Nephron progenitor cell (in vitro differentiated cells): Measurements from ENCODE around the gene TNKS2.

Source experiments
- DNase-seq: peaks from one replicate; pipeline ENCODE4 v3.0.0; 2021
- H3K27ac Mint-ChIP-seq: 2 replicates; pipeline ENCODE4 v1.8.0; 2021; ENCODE audit warnings: mild to moderate bottlenecking, moderate library complexity, mixed read lengths
- H3K27me3 Mint-ChIP-seq: 2 replicates; pipeline ENCODE4 v1.8.0; 2021; ENCODE audit warnings: mild to moderate bottlenecking, low read depth, mixed read lengths; ENCODE audit not compliant: poor library complexity
- H3K36me3 Mint-ChIP-seq: 2 replicates; pipeline ENCODE4 v1.8.0; 2021; ENCODE audit warnings: low read depth, mixed read lengths
- H3K4me1 Mint-ChIP-seq: 2 replicates; pipeline ENCODE4 v1.8.0; 2021; ENCODE audit warnings: mixed read lengths
- H3K4me3 Mint-ChIP-seq: 2 replicates; pipeline ENCODE4 v1.8.0; 2021; ENCODE audit warnings: mild to moderate bottlenecking, moderate library complexity, mixed read lengths
- H3K9me3 Mint-ChIP-seq: 2 replicates; pipeline ENCODE4 v1.8.0; 2021; ENCODE audit warnings: mild to moderate bottlenecking, moderate library complexity, mixed read lengths
- CTCF ChIP-seq: fragments of 200-600 bp; sonication (generic); IDR thresholded peaks from 2 replicates; pipeline ENCODE4 v1.5.0; 2021; ENCODE audit warnings: antibody characterized with exemption

The TNKS2 gene

DNA sequence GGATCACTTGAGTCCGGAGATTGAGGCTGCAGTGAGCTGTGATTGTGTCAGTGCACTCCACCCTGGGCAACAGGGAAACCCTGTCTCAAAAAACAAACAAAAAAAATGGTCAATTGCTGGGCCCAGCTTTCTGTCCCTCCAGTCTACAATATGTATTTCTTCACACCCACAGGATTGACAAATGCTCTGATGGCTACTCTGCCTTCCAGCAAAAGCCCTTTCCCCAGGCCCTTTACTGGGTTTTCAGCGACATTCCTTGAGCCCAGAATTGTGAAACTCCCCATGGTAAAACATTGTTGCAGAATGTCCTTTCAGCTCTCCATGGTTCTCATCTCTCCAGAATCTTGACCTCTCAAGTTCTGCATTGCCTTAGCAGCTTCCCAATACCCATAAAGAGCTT, 23.7 kb upstream of the TNKS2 start:
- DNase-seq: no peak
- TF ChIP-seq CTCF: no peak
- no peak overlapping the region for H3K27ac Mint-ChIP-seq
- no peaks in the 10 kb centered on the region for H3K36me3 Mint-ChIP-seq
- H3K9me3 Mint-ChIP-seq: no peaks in the 10 kb centered on the region
- no peak overlapping the region for H3K4me3 Mint-ChIP-seq
- no peaks in the 10 kb centered on the region for H3K4me1 Mint-ChIP-seq
- peaks cover 4% of the 10 kb centered on the region for H3K27me3 Mint-ChIP-seq

GRCh38 chr10:91775731-91776130, 22.5 kb upstream of the TNKS2 start:
- Mint-ChIP-seq H3K36me3 (no peaks in the 10 kb centered on the region), H3K27ac (no peak overlapping the region), H3K4me3 (no peak overlapping the region), H3K9me3 (no peaks in the 10 kb centered on the region), H3K4me1 (no peaks in the 10 kb centered on the region), H3K27me3 (peaks cover 4% of the 10 kb centered on the region)
- no peak for DNase-seq
- TF ChIP-seq CTCF: no peak

DNA sequence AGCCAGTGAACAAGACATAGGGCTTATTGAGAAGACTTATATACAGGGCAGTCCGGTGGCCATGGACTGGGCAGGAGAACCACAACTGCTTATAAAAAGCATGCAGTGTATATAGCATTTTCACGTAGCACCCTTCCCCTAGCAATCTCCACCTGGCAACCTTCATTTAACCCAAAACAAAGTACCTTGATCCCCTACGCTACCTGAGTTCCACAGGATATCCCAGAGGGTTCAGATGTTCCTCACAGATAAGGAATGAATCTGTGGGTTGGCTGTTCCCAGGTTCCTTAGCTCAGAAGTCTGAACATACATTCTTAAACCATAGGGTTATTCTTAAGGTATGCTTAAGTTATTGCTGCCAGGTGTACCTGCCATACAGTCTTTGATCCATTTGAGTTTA, 22.0 kb upstream of the TNKS2 start:
- H3K9me3 Mint-ChIP-seq: no peaks in the 10 kb centered on the region
- no peak overlapping the region for H3K4me3 Mint-ChIP-seq
- H3K4me1 Mint-ChIP-seq: no peaks in the 10 kb centered on the region
- peaks cover 5% of the 10 kb centered on the region for H3K27me3 Mint-ChIP-seq
- no peak overlapping the region for H3K27ac Mint-ChIP-seq
- H3K36me3 Mint-ChIP-seq: no peaks in the 10 kb centered on the region
- DNase-seq: no peak
- no peak for TF ChIP-seq CTCF

DNA sequence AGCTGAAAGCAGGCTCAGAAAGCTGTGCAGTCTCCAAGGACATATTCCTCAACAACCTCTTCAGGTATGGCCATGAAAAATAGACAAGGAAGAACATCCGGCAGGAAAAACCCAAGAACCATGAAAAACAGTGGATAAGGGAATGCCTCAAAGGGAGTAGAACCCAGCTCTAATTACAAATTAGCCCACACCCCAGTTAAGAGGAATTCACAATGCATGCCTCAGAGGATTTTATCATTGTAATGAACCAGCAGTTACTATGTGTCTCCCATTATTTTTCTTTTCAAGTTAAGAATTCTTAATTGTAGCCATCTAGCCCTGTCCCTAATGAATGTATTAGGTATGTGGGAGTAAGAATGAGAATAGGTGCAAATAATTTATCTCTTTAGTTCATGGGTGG, 19.7 kb upstream of the TNKS2 start:
- Mint-ChIP-seq H3K9me3 (no peaks in the 10 kb centered on the region), H3K4me3 (no peak overlapping the region), H3K27me3 (peaks cover 4% of the 10 kb centered on the region), H3K4me1 (no peaks in the 10 kb centered on the region), H3K27ac (no peak overlapping the region), H3K36me3 (no peaks in the 10 kb centered on the region)
- no peak for TF ChIP-seq CTCF
- no peak for DNase-seq

DNA sequence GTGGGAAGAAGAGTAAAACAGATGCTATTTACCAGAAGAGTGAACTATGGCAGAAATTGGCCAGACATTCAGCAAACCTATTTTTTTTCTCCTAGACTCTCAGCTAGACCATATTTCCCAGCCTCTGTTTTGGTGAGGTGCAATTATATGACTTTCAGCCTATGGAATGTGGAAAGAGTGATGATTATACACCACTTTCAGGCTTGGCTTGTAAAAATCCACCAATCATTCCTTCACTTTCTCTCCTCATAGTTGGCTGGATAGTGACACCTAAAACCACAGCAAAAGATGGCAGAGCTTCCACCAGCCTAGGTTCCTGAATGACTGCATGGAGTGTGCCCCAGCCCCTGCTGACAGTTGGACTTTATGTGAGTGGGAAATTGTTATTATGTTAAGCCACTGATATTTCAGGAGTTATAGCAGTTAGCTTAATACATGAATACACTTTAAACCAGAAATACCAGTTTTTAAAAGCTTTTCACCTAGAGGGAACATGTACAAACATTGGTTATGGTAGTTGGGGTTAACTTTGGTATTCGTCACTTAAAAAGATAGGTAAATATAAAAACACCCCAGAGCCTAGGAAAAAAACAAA, 19.1 kb upstream of the TNKS2 start:
- TF ChIP-seq CTCF: no peak
- DNase-seq: no peak
- Mint-ChIP-seq H3K4me3 (no peak overlapping the region), H3K9me3 (no peaks in the 10 kb centered on the region), H3K36me3 (no peaks in the 10 kb centered on the region), H3K27me3 (peaks cover 4% of the 10 kb centered on the region), H3K27ac (no peak overlapping the region), H3K4me1 (no peaks in the 10 kb centered on the region)

DNA sequence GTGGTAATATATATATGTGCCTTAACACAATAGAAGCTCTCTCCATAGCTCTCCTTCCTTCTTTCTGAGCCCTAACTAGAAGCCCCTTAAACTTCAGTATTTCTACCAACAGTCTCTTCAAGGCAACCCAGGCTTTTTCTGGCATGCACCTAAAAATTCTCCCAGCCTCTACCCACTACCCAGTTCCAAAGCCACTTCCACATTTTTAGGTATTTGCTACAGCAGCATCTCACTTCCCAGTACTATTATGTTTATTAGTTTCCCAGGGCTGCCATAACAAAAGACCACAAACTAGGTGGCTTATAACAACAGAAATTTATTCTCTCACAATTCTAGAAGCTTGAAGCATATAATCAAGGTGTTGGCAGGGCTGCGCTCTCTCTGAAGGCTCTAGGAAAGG, 15.7 kb upstream of the TNKS2 start:
- H3K27me3 Mint-ChIP-seq: peaks cover 4% of the 10 kb centered on the region
- TF ChIP-seq CTCF: no peak
- H3K4me3 Mint-ChIP-seq: no peak overlapping the region
- H3K27ac Mint-ChIP-seq: no peak overlapping the region
- DNase-seq: no peak
- no peaks in the 10 kb centered on the region for H3K4me1 Mint-ChIP-seq
- H3K36me3 Mint-ChIP-seq: no peaks in the 10 kb centered on the region
- no peaks in the 10 kb centered on the region for H3K9me3 Mint-ChIP-seq
